ENCODE data around the gene MLF2.
"Not testable (repeated sequence)": the region's sequence is repeated elsewhere in the genome, so short reads cannot be mapped to it uniquely, and the experiment has no call there.

Gene MLF2

GRCh38 chr12:6764011-6764828 is 11.3 kb upstream of the MLF2 start:
- peak; percentile 99 for DNase-seq

- no peak for DNase-seq
These were observed 10.4 kb upstream of the MLF2 start for GRCh38 chr12:6763380-6763779.

GRCh38 chr12:6759741-6760140 is 6.8 kb upstream of the MLF2 start:
- DNase-seq = no peak

- no peak for DNase-seq
These were observed 5.7 kb upstream of the MLF2 start for GRCh38 chr12:6758506-6759095.

GRCh38 chr12:6757028-6757690 is 4.2 kb upstream of the MLF2 start:
- no peak for DNase-seq

- DNase-seq = no peak
These were observed 1.5 kb upstream of the MLF2 start for GRCh38 chr12:6754411-6754810.

- DNase-seq = no peak
These were observed 923 bp upstream of the MLF2 start for GRCh38 chr12:6753772-6754356.

- no peak for DNase-seq
These were observed 597 bp downstream of the MLF2 start for GRCh38 chr12:6752167-6752920.

GRCh38 chr12:6751767-6752166 is 1.2 kb downstream of the MLF2 start:
- DNase-seq = no peak

GRCh38 chr12:6750506-6750905 is 2.4 kb downstream of the MLF2 start:
- DNase-seq = no peak

- DNase-seq = no peak
These were observed 4.2 kb downstream of the MLF2 start for GRCh38 chr12:6748761-6749160.

GRCh38 chr12:6747216-6747615 is 5.7 kb downstream of the MLF2 start:
- DNase-seq = no peak

- no peak for DNase-seq
These were observed 7.0 kb downstream of the MLF2 start for GRCh38 chr12:6745741-6746525.

GRCh38 chr12:6743300-6743699 is 9.6 kb downstream of the MLF2 start:
- DNase-seq = not testable (repeated sequence)

- DNase-seq = no peak
These were observed 10.1 kb downstream of the MLF2 start for GRCh38 chr12:6742834-6743233.

- DNase-seq = not testable (repeated sequence)
These were observed 10.9 kb downstream of the MLF2 start for GRCh38 chr12:6742080-6742479.

- DNase-seq = no peak
These were observed 16.2 kb downstream of the MLF2 start for GRCh38 chr12:6736754-6737153.

GRCh38 chr12:6735448-6736191 is 17.3 kb downstream of the MLF2 start:
- DNase-seq = peak; percentile 46

GRCh38 chr12:6734506-6735387 is 18.2 kb downstream of the MLF2 start:
- DNase-seq = no peak

- DNase-seq = no peak
These were observed 22.8 kb downstream of the MLF2 start for GRCh38 chr12:6730169-6730568.

All from NCI-H526 treated with DMSO at 0.1 percent for 48 hours (cell line).